Uterus (tissue), 2 donors: ENCODE data around the gene CAV2.

ENCODE experiments used
- POLR2A ChIP-seq, 2 donors: fragments of 450-650 bp; IDR thresholded peaks; one replicate each; pipeline ENCODE4 v1.6.1; 2016; ENCODE audit warnings: antibody characterized with exemption in 2 of 2, mild to moderate bottlenecking in 1 of 2, moderate library complexity in 1 of 2
- TF ChIP-seq, protein P1 (sequence below), 4 experiments: fragments of 200-600 bp in 2 of 4; fragments of 450-650 bp in 2 of 4; sonication (generic) in 2 of 4; IDR thresholded peaks; one replicate each; pipeline ENCODE4 v1.5.1; 2016 to 2019; ENCODE audit warnings: antibody characterized with exemption in 4 of 4, mild to moderate bottlenecking in 2 of 4, moderate library complexity in 1 of 4

DNA sequence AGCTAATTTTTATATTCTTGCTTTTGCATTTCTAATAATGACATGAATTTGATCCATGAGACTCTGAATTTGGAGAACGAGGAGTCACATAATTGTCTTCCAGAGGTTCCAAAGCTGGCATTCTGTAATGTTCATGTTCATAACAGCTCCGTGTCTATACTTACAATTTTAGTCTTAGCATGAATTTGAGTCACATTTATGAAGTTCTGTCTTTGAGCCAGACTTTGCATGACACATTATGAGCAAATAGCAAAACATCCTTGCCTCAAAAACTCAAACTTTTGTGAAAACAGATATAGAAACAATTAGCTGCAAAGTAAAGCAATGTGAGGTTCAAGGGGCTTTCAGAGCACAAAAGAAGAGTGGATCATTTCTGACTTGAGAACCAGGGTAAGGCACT, 44.5 kb upstream of the CAV2 start:
- TF ChIP-seq, protein P1, sequence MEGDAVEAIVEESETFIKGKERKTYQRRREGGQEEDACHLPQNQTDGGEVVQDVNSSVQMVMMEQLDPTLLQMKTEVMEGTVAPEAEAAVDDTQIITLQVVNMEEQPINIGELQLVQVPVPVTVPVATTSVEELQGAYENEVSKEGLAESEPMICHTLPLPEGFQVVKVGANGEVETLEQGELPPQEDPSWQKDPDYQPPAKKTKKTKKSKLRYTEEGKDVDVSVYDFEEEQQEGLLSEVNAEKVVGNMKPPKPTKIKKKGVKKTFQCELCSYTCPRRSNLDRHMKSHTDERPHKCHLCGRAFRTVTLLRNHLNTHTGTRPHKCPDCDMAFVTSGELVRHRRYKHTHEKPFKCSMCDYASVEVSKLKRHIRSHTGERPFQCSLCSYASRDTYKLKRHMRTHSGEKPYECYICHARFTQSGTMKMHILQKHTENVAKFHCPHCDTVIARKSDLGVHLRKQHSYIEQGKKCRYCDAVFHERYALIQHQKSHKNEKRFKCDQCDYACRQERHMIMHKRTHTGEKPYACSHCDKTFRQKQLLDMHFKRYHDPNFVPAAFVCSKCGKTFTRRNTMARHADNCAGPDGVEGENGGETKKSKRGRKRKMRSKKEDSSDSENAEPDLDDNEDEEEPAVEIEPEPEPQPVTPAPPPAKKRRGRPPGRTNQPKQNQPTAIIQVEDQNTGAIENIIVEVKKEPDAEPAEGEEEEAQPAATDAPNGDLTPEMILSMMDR (IDR thresholded peaks at IDR 0.05), result no peak
- no peak for TF ChIP-seq POLR2A (IDR thresholded peaks at IDR 0.05)
